ENCODE data around the gene AGFG2. TPM values are rescaled to one million over a fixed set of nuclear protein-coding genes. Genes with fewer than 3 reads are reported as not detected.
"Not testable (repeated sequence)": the region's sequence is repeated elsewhere in the genome, so short reads cannot be mapped to it uniquely, and the experiment has no call there.

Gene AGFG2
- total RNA-seq, 1 experiment from 2014 or later: 11.9 TPM

DNA sequence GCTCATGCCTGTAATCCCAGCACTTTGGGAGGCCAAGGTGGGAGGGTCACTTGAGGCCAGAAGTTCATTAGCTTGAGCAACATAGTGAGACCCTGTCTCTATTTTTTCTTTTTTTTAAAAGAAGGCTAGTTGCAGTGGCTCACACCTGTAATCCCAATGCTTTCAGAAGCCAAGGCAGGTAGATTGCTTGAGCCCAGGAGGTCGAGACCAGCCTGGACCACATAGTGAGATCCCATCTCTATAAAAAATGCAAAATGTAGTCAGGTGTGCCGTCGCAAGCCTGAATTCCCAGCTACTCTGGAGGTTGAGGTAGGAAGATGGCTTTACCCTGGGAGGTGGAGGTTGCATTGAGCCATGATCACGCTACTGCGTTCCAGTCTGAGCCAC is 47.8 kb upstream of the AGFG2 start:
- no TSS peak for BruUV-seq (replicated peaks)
- ChIA-PET CTCF (interaction anchor here (1.0 to 1.5 kb wide), 2 partner anchors 11 to 68 kb away, joined by 3 to 5 read pairs; no protein-coding TSS in a partner anchor), POLR2A (no interaction called here)
- TF ChIP-seq CTCF (IDR thresholded peaks at IDR 0.05; ENCODE audit: unreplicated experiment): no peak
- Mint-ChIP-seq H3K9me3 (ENCODE audit: unreplicated experiment) (no peaks in the 10 kb centered on the region), H3K4me3 (ENCODE audit: unreplicated experiment) (no peak overlapping the region), H3K36me3 (ENCODE audit: insufficient read depth, unreplicated experiment) (peaks cover 6% of the 10 kb centered on the region), H3K27me3 (ENCODE audit: insufficient read depth, unreplicated experiment) (no peaks in the 10 kb centered on the region), H3K27ac (ENCODE audit: low read depth, unreplicated experiment) (no peak overlapping the region), H3K4me1 (ENCODE audit: insufficient read depth, unreplicated experiment) (no peaks in the 10 kb centered on the region)
- intact Hi-C loops (cut with micrococcal nuclease): no loop called here
- no peak for DNase-seq (ENCODE audit: unreplicated experiment)

DNA sequence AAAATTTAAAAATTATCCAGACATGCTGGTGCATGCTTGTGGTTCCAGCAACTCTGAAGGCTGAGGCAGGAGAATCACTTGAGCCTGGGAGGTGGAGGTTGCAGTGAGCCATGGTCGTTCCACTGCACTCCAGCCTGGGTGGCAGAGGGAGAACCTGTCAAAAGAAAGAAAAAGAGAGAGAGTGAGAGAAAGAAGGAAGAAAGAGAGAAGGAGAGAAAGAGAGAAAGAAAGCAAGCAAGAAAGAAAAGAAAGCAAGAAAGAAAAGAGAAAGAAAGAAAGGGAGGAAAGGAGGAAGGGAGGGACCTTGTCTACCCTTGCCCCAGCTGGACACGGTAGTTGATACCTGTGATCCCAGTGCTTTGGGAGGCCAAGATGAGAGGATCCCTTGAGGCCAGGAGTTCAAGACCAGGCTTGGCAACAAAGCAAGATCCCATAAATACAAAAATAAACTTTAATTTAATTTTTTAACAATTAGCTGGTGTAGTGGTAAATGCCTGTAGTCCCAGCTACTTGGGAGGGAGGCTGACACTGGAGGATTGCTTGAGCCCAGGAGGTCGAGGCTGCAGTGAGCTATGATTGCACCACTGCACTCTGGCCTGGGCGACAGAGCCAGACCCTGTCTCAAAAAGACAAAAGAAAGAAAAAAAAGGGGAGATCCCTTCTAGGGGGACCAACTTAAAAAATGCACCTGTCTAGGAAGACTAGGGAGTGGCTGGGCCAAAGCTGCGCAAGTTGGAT is 46.1 kb upstream of the AGFG2 start:
- ChIA-PET CTCF (interaction anchor here (0.6 to 1.5 kb wide), 5 partner anchors 10 to 1131 kb away, joined by 3 to 5 read pairs (median 4); no protein-coding TSS in a partner anchor), POLR2A (interaction anchor here (0.6 kb wide), 1 partner anchor 227 kb away, joined by 3 read pairs; no protein-coding TSS in a partner anchor)
- no peak for TF ChIP-seq CTCF (IDR thresholded peaks at IDR 0.05; ENCODE audit: unreplicated experiment)
- H3K36me3 Mint-ChIP-seq (ENCODE audit: insufficient read depth, unreplicated experiment): peaks cover 6% of the 10 kb centered on the region
- BruUV-seq (replicated peaks): no TSS peak
- H3K9me3 Mint-ChIP-seq (ENCODE audit: unreplicated experiment): no peaks in the 10 kb centered on the region
- no peaks in the 10 kb centered on the region for H3K27me3 Mint-ChIP-seq (ENCODE audit: insufficient read depth, unreplicated experiment)
- no peak for DNase-seq (ENCODE audit: unreplicated experiment)
- intact Hi-C loops (cut with micrococcal nuclease): no loop called here
- H3K27ac Mint-ChIP-seq (ENCODE audit: low read depth, unreplicated experiment): no peak overlapping the region
- no peaks in the 10 kb centered on the region for H3K4me1 Mint-ChIP-seq (ENCODE audit: insufficient read depth, unreplicated experiment)
- H3K4me3 Mint-ChIP-seq (ENCODE audit: unreplicated experiment): no peak overlapping the region

- BruUV-seq (replicated peaks): no TSS peak
- Mint-ChIP-seq H3K4me3 (ENCODE audit: unreplicated experiment) (no peak overlapping the region), H3K4me1 (ENCODE audit: insufficient read depth, unreplicated experiment) (no peaks in the 10 kb centered on the region), H3K9me3 (ENCODE audit: unreplicated experiment) (no peaks in the 10 kb centered on the region), H3K36me3 (ENCODE audit: insufficient read depth, unreplicated experiment) (peaks cover 6% of the 10 kb centered on the region), H3K27ac (ENCODE audit: low read depth, unreplicated experiment) (no peak overlapping the region), H3K27me3 (ENCODE audit: insufficient read depth, unreplicated experiment) (no peaks in the 10 kb centered on the region)
- ChIA-PET POLR2A (no interaction called here), CTCF (interaction anchor here (0.6 to 2.2 kb wide), 5 partner anchors 11 to 1132 kb away, joined by 3 to 7 read pairs (median 5); no protein-coding TSS in a partner anchor)
- DNase-seq (ENCODE audit: unreplicated experiment): no peak
- intact Hi-C loops (cut with micrococcal nuclease): no loop called here
- no peak for TF ChIP-seq CTCF (IDR thresholded peaks at IDR 0.05; ENCODE audit: unreplicated experiment)
Observed at GRCh38 chr7:100493476-100494264, 45.3 kb upstream of the AGFG2 start.

- no peak for TF ChIP-seq CTCF (IDR thresholded peaks at IDR 0.05; ENCODE audit: unreplicated experiment)
- H3K9me3 Mint-ChIP-seq (ENCODE audit: unreplicated experiment): no peaks in the 10 kb centered on the region
- intact Hi-C loops (cut with micrococcal nuclease): no loop called here
- no peak for DNase-seq (ENCODE audit: unreplicated experiment)
- CTCF ChIA-PET: interaction anchor here (1.0 to 1.2 kb wide), 3 partner anchors 10 to 63 kb away, joined by 5 to 7 read pairs (median 6); no protein-coding TSS in a partner anchor
- no peaks in the 10 kb centered on the region for H3K27me3 Mint-ChIP-seq (ENCODE audit: insufficient read depth, unreplicated experiment)
- POLR2A ChIA-PET: no interaction called here
- peaks cover 6% of the 10 kb centered on the region for H3K36me3 Mint-ChIP-seq (ENCODE audit: insufficient read depth, unreplicated experiment)
- H3K27ac Mint-ChIP-seq (ENCODE audit: low read depth, unreplicated experiment): no peak overlapping the region
- H3K4me1 Mint-ChIP-seq (ENCODE audit: insufficient read depth, unreplicated experiment): no peaks in the 10 kb centered on the region
- no peak overlapping the region for H3K4me3 Mint-ChIP-seq (ENCODE audit: unreplicated experiment)
- BruUV-seq (replicated peaks): no TSS peak
Observed at GRCh38 chr7:100496509-100496908, 42.5 kb upstream of the AGFG2 start.

- H3K4me1 Mint-ChIP-seq (ENCODE audit: insufficient read depth, unreplicated experiment); H3K4me3 Mint-ChIP-seq (ENCODE audit: unreplicated experiment); H3K36me3 Mint-ChIP-seq (ENCODE audit: insufficient read depth, unreplicated experiment); CTCF ChIA-PET; H3K27ac Mint-ChIP-seq (ENCODE audit: low read depth, unreplicated experiment); H3K27me3 Mint-ChIP-seq (ENCODE audit: insufficient read depth, unreplicated experiment); POLR2A ChIA-PET; DNase-seq (ENCODE audit: unreplicated experiment); intact Hi-C loops (cut with micrococcal nuclease); H3K9me3 Mint-ChIP-seq (ENCODE audit: unreplicated experiment); BruUV-seq (replicated peaks): not testable (repeated sequence)
Observed at GRCh38 chr7:100500743-100501142, 38.3 kb upstream of the AGFG2 start.

GRCh38 chr7:100504031-100504430 is 35.0 kb upstream of the AGFG2 start:
- BruUV-seq (replicated peaks); DNase-seq (ENCODE audit: unreplicated experiment); H3K27me3 Mint-ChIP-seq (ENCODE audit: insufficient read depth, unreplicated experiment); H3K27ac Mint-ChIP-seq (ENCODE audit: low read depth, unreplicated experiment); H3K36me3 Mint-ChIP-seq (ENCODE audit: insufficient read depth, unreplicated experiment); H3K9me3 Mint-ChIP-seq (ENCODE audit: unreplicated experiment); intact Hi-C loops (cut with micrococcal nuclease); H3K4me3 Mint-ChIP-seq (ENCODE audit: unreplicated experiment): not testable (repeated sequence)
- POLR2A ChIA-PET: interaction anchor here (0.7 kb wide), 1 partner anchor 46 kb away, joined by 3 read pairs; no protein-coding TSS in a partner anchor
- CTCF ChIA-PET: interaction anchor here (0.6 kb wide), 1 partner anchor 38 kb away, joined by 3 read pairs; no protein-coding TSS in a partner anchor
- peaks cover 19% of the 10 kb centered on the region for H3K4me1 Mint-ChIP-seq (ENCODE audit: insufficient read depth, unreplicated experiment)

All from MCF 10A (cell line).